Measurements from ENCODE around the gene HMCN1. TPM values are rescaled to one million over a fixed set of nuclear protein-coding genes. Genes with fewer than 3 reads are reported as not detected.

The HMCN1 gene
- polyA plus RNA-seq, 1 donor from 2014 or later: 0.66 TPM

DNA sequence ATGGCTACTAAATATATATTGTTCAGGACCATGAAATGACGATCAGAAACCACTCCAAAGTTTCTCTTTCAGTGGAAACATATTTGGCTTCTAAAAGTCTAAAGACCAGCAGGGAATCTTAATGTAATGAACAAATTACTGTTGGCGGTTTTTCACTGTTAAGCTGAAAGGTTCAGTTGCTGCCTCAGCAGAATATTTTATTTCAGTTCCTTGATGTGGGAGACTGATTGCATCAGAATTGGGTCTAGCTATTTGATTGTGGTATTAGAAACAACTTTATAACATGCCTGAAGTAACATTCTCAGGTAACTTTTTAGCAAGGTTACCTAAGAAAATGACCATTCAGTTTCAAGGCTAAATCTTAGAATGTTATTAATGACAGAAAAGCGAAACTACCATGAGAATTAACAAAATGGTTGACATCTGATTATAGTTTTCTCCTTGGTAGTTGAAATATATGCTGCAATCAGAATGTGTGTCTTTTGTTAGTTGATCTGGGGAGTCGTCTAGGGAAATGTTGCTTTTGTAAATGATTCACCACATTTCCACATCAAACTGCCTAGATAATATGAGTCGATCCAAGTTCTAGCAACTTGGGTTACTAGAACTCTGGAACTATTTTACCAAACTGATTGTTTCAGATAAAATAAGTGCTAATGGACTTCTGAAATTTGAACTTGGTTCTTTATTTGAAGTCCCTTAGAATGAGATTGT lies 200.4 kb downstream of the HMCN1 start:
- Histone ChIP-seq H3K9ac (ENCODE audit: low read length) (no peak overlapping the region), H3K36me3 (ENCODE audit: insufficient read depth, low read length) (no peaks in the 10 kb centered on the region), H3K27me3 (ENCODE audit: insufficient read depth, low read depth, low read length) (no peaks in the 10 kb centered on the region), H3K4me2 (ENCODE audit: low read length) (no peak overlapping the region), H3F3A (ENCODE audit: insufficient read depth, low read length, poor library complexity, severe bottlenecking) (no peaks in the 10 kb centered on the region), H4K20me1 (ENCODE audit: insufficient read depth) (no peaks in the 10 kb centered on the region), H3K27ac (ENCODE audit: low read length) (no peak overlapping the region), H3K79me2 (replicated peaks; ENCODE audit: insufficient read depth, low read length) (no peaks in the 10 kb centered on the region), H2AFZ (ENCODE audit: low read depth, low read length) (no peak overlapping the region), H3K4me3 (ENCODE audit: low read length) (no peak overlapping the region), H3K9me3 (ENCODE audit: low read length) (no peaks in the 10 kb centered on the region), H3K9me2 (ENCODE audit: insufficient read depth, low read length) (no peaks in the 10 kb centered on the region)
- TF ChIP-seq POLR2AphosphoS5 (IDR thresholded peaks at IDR 0.05) (no peak), SMC3 (conservative IDR thresholded peaks at IDR 0.05; ENCODE audit: poor library complexity) (no peak), TAF1 (IDR thresholded peaks at IDR 0.05; ENCODE audit: low read depth) (no peak), RAD21 (conservative IDR thresholded peaks at IDR 0.05) (no peak), MXI1 (conservative IDR thresholded peaks at IDR 0.05; ENCODE audit: poor library complexity, severe bottlenecking) (no peak), EP300 (conservative IDR thresholded peaks at IDR 0.05; ENCODE audit: poor library complexity, severe bottlenecking) (no peak), EZH2 (IDR thresholded peaks at IDR 0.05; ENCODE audit: borderline replicate concordance, insufficient read depth, low read length, poor library complexity, severe bottlenecking) (no peak)
- TF ChIP-seq, protein P1, sequence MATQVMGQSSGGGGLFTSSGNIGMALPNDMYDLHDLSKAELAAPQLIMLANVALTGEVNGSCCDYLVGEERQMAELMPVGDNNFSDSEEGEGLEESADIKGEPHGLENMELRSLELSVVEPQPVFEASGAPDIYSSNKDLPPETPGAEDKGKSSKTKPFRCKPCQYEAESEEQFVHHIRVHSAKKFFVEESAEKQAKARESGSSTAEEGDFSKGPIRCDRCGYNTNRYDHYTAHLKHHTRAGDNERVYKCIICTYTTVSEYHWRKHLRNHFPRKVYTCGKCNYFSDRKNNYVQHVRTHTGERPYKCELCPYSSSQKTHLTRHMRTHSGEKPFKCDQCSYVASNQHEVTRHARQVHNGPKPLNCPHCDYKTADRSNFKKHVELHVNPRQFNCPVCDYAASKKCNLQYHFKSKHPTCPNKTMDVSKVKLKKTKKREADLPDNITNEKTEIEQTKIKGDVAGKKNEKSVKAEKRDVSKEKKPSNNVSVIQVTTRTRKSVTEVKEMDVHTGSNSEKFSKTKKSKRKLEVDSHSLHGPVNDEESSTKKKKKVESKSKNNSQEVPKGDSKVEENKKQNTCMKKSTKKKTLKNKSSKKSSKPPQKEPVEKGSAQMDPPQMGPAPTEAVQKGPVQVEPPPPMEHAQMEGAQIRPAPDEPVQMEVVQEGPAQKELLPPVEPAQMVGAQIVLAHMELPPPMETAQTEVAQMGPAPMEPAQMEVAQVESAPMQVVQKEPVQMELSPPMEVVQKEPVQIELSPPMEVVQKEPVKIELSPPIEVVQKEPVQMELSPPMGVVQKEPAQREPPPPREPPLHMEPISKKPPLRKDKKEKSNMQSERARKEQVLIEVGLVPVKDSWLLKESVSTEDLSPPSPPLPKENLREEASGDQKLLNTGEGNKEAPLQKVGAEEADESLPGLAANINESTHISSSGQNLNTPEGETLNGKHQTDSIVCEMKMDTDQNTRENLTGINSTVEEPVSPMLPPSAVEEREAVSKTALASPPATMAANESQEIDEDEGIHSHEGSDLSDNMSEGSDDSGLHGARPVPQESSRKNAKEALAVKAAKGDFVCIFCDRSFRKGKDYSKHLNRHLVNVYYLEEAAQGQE (IDR thresholded peaks at IDR 0.05; ENCODE audit: borderline replicate concordance): no peak
- TF ChIP-seq, protein P2, sequence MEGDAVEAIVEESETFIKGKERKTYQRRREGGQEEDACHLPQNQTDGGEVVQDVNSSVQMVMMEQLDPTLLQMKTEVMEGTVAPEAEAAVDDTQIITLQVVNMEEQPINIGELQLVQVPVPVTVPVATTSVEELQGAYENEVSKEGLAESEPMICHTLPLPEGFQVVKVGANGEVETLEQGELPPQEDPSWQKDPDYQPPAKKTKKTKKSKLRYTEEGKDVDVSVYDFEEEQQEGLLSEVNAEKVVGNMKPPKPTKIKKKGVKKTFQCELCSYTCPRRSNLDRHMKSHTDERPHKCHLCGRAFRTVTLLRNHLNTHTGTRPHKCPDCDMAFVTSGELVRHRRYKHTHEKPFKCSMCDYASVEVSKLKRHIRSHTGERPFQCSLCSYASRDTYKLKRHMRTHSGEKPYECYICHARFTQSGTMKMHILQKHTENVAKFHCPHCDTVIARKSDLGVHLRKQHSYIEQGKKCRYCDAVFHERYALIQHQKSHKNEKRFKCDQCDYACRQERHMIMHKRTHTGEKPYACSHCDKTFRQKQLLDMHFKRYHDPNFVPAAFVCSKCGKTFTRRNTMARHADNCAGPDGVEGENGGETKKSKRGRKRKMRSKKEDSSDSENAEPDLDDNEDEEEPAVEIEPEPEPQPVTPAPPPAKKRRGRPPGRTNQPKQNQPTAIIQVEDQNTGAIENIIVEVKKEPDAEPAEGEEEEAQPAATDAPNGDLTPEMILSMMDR (IDR thresholded peaks at IDR 0.05; ENCODE audit: poor library complexity, severe bottlenecking): no peak

- Histone ChIP-seq H3K9me3 (ENCODE audit: low read length) (no peaks in the 10 kb centered on the region), H3K4me2 (ENCODE audit: low read length) (no peak overlapping the region), H2AFZ (ENCODE audit: low read depth, low read length) (no peak overlapping the region), H3K27ac (ENCODE audit: low read length) (no peak overlapping the region), H3K4me3 (ENCODE audit: low read length) (no peak overlapping the region), H3K36me3 (ENCODE audit: insufficient read depth, low read length) (no peaks in the 10 kb centered on the region), H3K9me2 (ENCODE audit: insufficient read depth, low read length) (no peaks in the 10 kb centered on the region), H3F3A (ENCODE audit: insufficient read depth, low read length, poor library complexity, severe bottlenecking) (no peaks in the 10 kb centered on the region), H3K79me2 (replicated peaks; ENCODE audit: insufficient read depth, low read length) (no peaks in the 10 kb centered on the region), H3K9ac (ENCODE audit: low read length) (no peak overlapping the region), H3K27me3 (ENCODE audit: insufficient read depth, low read depth, low read length) (no peaks in the 10 kb centered on the region), H4K20me1 (ENCODE audit: insufficient read depth) (no peaks in the 10 kb centered on the region)
- no peak for TF ChIP-seq EZH2 (IDR thresholded peaks at IDR 0.05; ENCODE audit: borderline replicate concordance, insufficient read depth, low read length, poor library complexity, severe bottlenecking)
- no peak for TF ChIP-seq RAD21 (conservative IDR thresholded peaks at IDR 0.05)
- TF ChIP-seq SMC3 (conservative IDR thresholded peaks at IDR 0.05; ENCODE audit: poor library complexity): no peak
- TF ChIP-seq, protein P2 (IDR thresholded peaks at IDR 0.05; ENCODE audit: poor library complexity, severe bottlenecking): no peak
- no peak for TF ChIP-seq EP300 (conservative IDR thresholded peaks at IDR 0.05; ENCODE audit: poor library complexity, severe bottlenecking)
- no peak for TF ChIP-seq TAF1 (IDR thresholded peaks at IDR 0.05; ENCODE audit: low read depth)
These were observed 201.2 kb downstream of the HMCN1 start for GRCh38 chr1:185935360-185935759.
